ENCODE measurements around the gene BIN1.

GRCh38 chr2:127146820-127147502 lies 40.0 kb upstream of the BIN1 start:
- TF ChIP-seq, protein P1, sequence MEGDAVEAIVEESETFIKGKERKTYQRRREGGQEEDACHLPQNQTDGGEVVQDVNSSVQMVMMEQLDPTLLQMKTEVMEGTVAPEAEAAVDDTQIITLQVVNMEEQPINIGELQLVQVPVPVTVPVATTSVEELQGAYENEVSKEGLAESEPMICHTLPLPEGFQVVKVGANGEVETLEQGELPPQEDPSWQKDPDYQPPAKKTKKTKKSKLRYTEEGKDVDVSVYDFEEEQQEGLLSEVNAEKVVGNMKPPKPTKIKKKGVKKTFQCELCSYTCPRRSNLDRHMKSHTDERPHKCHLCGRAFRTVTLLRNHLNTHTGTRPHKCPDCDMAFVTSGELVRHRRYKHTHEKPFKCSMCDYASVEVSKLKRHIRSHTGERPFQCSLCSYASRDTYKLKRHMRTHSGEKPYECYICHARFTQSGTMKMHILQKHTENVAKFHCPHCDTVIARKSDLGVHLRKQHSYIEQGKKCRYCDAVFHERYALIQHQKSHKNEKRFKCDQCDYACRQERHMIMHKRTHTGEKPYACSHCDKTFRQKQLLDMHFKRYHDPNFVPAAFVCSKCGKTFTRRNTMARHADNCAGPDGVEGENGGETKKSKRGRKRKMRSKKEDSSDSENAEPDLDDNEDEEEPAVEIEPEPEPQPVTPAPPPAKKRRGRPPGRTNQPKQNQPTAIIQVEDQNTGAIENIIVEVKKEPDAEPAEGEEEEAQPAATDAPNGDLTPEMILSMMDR (IDR thresholded peaks at IDR 0.05), result no peak
- TF ChIP-seq EZH2 (IDR thresholded peaks at IDR 0.05), result no peak
- no peak for TF ChIP-seq EZH2phosphoT487 (IDR thresholded peaks at IDR 0.05)

All from neural progenitor cell (in vitro differentiated cells).